Mesenteric fat pad (tissue), 1 donor: Measurements from ENCODE around the gene SEC22A. TPM values are rescaled to one million over a fixed set of nuclear protein-coding genes. Genes with fewer than 3 reads are reported as not detected.

Source experiments
- DNase-seq: peaks from one replicate; pipeline ENCODE4 v3.0.0-alpha.2; 2020; ENCODE audit warnings: low spot score
- total RNA-seq: library from RNA; stranded (reverse); fragmentation: NEBNext Ultra II Directional; extraction: Animal tissue kit (Norgen Biotek cat#: 25700); gene quantifications from one replicate; pipeline ENCODE4 v1.2.1, GENCODE V29; 2021
- donor health status: DM: yes; HTN: yes; CAD: no.

SEC22A gene
- total RNA-seq, 1 donor from 2014 or later = 11.4 TPM

- no peak for DNase-seq
Measured at GRCh38 chr3:123302961-123303360, 101.2 kb downstream of the SEC22A start.

GRCh38 chr3:123303976-123304560 lies 102.3 kb downstream of the SEC22A start:
- no peak for DNase-seq

- DNase-seq = no peak
Measured at GRCh38 chr3:123305192-123305591, 103.4 kb downstream of the SEC22A start.

- DNase-seq = no peak
Measured at GRCh38 chr3:123307064-123307463, 105.3 kb downstream of the SEC22A start.

GRCh38 chr3:123310186-123310585 lies 108.4 kb downstream of the SEC22A start:
- DNase-seq = no peak

GRCh38 chr3:123310741-123311140 lies 109.0 kb downstream of the SEC22A start:
- no peak for DNase-seq

- DNase-seq = no peak
Measured at GRCh38 chr3:123311201-123311600, 109.5 kb downstream of the SEC22A start.

- no peak for DNase-seq
Measured at GRCh38 chr3:123312331-123313265, 110.9 kb downstream of the SEC22A start.

GRCh38 chr3:123313889-123314288 lies 112.1 kb downstream of the SEC22A start:
- DNase-seq = no peak

GRCh38 chr3:123314359-123315270 lies 112.9 kb downstream of the SEC22A start:
- DNase-seq = no peak

- no peak for DNase-seq
Measured at GRCh38 chr3:123315271-123315595, 113.5 kb downstream of the SEC22A start.

GRCh38 chr3:123317716-123318115 lies 116.0 kb downstream of the SEC22A start:
- no peak for DNase-seq

- DNase-seq = no peak
Measured at GRCh38 chr3:123318374-123318773, 116.6 kb downstream of the SEC22A start.

GRCh38 chr3:123319760-123320159 lies 118.0 kb downstream of the SEC22A start:
- DNase-seq = no peak

- no peak for DNase-seq
Measured at GRCh38 chr3:123320221-123320620, 118.5 kb downstream of the SEC22A start.

- no peak for DNase-seq
Measured at GRCh38 chr3:123321806-123322205, 120.1 kb downstream of the SEC22A start.

- DNase-seq = no peak
Measured at GRCh38 chr3:123322866-123323265, 121.1 kb downstream of the SEC22A start.
